ENCODE measurements around the gene ZSWIM1.
"Not testable (repeated sequence)": the region's sequence is repeated elsewhere in the genome, so short reads cannot be mapped to it uniquely, and the experiment has no call there.

Gene ZSWIM1

DNA sequence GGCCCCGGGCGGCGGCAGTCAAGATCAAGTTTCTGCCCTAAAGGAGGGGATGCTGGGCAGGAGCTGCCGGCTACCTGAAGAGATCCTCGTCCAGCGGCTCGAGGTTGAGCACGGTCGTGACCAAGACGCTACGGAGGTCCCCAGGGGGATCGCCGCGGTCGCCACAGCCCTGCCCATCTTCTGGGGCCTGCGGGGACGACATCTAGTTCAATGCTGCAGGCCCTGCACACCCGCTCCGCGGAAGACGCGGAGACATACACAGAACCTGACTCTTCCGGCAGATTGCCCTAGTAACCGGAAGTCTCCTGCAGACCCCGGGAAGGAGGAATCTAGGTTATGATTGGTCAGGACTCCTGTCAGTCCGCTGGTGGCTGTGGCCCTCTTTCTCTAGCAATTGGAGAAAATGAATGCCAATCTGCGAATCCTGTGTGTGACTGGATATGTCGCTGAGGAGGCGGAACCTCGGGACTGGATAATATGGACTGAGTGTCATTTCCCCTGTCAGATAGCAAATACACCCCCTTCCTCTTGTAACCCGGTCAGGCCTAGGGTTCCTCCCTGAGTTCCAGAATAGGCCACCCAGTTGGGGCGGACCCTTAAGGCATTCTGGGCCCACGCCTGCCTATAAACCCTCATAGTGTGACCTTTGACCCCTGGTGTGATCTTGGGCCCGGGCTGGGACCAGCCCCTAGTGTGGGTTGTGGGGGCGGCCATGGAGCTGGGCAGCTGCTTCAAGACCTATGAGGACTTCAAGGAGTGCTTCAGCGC, 23.7 kb upstream of the ZSWIM1 start, which contains the start of the genes ACOT8 and ZSWIM3:
Gene ACOT8, minus strand, starts transcription at position 279 of the 768 bp plus-strand sequence. Its CDS starts 77 bp downstream, at position 202.
Gene ZSWIM3, plus strand, starts transcription at position 501 of the 768 bp plus-strand sequence. Its CDS starts 212 bp downstream, at position 713.
- DNase-seq (ENCODE audit: low read depth): peak; percentile 94

DNA sequence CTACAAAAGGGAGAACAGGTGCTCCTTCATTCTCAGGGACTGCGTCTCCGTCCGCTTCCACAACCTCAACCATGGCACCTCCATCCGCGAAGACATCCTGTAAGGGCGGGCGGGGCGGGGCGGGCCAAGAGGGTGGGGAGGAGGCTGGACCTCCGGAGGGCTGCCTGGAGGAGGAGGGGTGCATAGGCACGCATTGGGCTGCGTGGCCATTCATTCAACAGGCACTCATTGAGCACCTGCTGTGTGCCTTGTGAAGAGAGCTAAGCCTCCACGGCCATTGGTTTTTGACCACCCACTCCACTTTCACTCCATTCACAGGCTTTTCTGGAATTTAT, 23.2 kb upstream of the ZSWIM1 start:
- DNase-seq (ENCODE audit: low read depth): no peak

DNA sequence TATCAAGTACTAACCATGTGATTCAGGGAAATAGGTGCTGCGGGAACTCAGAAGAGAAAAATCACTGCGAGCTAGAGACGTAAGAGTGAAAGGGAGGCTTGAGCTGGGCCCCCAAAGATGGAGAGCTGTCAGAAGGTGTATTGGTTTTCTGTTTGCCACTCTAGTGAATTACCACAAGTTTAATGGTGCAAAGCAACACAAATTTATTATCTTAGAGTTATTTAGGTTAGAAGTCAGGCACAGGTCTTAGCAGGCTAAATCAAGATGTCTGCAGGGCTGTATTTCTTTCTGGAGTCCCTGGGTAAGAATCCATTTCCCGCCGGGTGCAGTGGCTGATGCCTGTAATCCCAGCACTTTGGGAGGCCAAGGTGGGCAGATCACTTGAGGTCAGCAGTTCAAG, 21.1 kb upstream of the ZSWIM1 start:
- no peak for DNase-seq (ENCODE audit: low read depth)

DNA sequence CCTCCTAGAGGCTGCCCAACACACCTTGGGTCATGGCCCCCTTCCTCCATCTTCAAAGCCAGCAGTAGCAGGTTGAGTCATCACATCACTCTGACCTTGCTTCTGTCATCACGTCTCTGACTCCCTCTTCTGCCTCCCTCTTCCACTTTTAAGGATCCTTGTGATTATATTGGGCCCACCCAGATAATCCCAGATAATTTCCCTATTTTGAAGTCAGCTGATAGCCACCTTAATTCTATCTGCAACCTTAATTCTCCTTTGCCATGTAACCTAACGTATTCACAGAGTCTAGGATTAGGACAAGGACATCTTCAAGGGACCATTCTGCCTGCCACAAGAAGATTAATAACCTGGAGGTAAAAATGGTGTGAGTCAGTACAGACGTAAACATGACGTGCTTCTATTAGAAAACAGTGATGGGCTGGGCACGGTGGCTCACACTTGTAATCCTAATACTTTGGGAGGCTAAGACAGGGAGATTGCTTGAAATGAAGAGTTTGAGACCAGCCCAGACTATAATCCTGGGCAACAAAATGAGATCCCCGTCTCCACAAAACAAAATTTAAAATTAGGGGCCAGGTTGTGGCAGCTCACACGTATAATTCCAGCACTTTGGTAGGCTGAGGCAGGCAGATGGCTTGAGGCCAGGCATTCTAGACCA, 20.3 kb upstream of the ZSWIM1 start:
- DNase-seq (ENCODE audit: low read depth): no peak

DNA sequence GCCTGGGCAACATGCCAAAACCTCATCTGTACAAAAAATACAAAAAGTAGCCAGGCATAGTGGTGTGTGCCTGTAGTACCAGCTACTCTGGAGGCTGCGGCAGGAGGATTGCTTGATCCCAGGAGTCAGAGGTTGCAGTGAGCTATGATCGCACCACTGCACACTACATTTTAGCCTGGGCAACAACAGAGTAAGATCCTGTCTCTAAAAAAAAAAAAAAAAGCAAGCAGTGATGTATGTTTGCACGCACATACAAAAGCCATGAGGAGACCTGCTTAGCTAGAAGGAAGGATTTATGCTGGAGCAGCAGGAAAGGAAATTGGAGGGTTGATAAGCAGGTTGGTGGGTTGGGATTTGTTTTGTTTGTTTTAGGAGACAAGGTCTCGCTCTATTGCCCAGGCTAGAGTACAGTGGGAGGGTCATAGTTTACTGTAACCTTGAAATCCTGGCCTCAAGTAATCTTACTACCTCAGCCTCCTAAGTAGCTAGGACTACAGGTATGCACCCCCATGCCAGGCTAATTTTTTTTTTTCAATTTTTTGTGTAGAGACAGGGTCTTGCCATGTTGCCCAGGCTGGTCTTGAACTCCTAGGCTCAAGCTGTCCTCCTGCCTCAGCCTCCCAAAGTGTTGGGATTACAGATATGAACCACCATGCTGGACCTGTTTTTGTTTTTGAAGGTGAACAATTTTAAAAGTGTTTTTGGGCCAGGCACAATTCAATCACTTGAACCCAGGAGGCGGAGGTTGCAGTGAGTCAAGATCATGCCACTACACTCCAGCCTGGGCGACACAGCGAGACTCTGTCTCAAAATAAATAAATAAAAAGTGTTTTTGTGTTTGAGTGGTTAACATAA, 19.6 kb upstream of the ZSWIM1 start:
- no peak for DNase-seq (ENCODE audit: low read depth)

DNA sequence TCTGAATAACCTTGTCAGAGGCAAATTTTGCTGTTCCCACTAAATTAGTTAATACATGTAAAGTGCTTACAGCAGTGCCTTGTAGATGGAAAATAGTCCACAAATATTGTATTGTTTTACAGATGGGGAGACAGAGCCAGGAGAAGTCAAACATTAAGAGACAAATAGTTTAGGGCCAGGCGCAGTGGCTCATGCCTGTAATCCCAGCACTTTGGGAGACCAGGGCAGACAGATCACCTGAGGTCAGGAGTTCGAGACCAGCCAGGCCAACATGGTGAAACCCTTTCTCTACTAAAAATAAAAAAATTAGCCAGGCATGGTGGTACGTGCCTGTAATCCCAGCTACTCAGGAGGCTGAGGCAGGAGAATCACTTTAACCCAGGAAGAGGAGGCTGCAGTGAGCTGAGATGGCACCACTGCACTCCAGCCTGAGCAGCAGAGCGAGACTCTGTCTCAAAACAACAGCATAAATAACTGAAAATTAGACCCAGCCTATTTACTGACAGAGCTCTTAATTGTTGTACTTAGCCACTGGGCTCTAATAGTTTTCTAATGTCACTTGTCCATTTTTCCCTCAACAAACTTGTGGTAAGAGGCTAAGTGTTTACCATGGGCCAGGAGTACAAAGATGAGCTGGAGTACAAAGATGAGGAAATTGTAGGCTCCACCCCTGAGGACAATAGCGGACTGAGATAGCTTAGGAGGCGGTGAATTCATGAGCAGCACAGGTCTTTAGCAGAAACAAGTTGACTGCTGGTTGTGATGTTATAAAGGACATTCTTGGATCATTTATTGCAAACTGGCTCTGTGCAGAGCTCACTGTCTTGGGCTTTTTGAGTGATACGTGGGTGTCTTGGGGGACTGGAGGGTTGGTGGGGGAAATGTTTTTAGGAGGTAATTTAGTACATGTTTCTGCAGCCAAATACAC, 17.2 kb upstream of the ZSWIM1 start:
- DNase-seq (ENCODE audit: low read depth): no peak

DNA sequence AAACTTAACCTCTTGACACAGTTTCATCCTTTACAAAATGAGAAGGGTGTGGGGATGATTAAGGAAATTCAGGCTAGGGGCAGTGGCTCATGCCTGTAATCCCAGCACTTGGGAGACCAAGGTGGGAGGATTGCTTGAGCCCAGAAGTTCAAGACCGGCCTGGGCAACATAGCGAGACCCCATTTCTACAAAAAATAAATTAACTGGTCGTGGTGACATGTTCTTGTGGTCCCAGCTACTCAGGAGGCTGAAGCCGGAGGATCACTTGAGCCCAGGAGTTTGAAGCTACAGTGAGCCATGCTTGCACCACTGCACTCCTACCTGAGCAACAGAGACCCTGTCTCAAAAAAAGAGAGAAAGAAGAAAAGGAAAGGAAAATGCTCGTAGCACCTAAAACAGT, 14.6 kb upstream of the ZSWIM1 start:
- no peak for DNase-seq (ENCODE audit: low read depth)

DNA sequence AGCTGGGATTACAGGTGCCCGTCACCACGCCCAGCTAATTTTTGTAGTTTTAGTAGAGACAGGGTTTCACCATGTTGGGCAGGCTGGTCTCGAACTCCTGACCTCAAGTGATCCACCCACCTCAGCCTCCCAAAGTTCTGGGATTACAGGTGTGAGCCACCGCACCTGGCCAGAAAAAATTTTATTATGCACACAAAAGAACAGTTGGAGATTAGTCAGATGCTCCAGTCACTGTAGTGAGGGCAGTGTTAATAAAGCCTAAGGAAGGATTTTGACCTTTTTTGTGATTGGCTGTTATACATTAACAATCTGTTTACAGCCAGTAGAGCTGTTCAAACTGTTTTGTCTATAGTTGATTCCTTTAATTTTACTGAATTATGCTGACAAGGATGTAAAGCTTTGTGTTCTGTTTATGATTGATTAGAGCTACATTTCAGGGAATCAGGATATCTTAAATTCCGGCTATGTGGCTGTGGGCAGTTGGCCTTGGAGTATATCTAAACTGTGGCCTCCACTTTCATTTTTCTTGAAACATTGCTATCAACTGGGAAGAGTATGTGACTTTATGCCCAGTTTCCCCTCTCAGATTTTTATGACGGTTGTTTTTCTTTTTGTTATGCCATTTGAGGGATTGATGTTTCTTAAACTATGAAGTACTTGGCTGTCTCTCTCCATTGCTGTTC, 13.8 kb upstream of the ZSWIM1 start:
- no peak for DNase-seq (ENCODE audit: low read depth)

DNA sequence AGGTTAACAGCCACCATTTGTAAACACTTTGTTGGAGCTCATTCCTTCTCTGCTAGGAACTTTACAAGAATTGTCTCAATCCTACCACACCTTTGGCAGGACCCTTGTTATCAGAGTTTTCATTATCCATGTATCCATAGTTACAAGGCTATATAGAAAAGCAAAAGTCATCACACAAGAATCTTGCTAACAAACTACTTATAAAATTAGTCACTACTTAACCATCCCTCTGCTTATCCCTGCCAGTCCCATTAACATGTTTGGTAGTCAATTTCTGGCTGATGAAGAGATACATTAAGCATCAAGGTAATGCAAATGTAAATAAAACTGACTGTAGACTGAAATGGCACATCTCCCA, 13.2 kb upstream of the ZSWIM1 start:
- no peak for DNase-seq (ENCODE audit: low read depth)

DNA sequence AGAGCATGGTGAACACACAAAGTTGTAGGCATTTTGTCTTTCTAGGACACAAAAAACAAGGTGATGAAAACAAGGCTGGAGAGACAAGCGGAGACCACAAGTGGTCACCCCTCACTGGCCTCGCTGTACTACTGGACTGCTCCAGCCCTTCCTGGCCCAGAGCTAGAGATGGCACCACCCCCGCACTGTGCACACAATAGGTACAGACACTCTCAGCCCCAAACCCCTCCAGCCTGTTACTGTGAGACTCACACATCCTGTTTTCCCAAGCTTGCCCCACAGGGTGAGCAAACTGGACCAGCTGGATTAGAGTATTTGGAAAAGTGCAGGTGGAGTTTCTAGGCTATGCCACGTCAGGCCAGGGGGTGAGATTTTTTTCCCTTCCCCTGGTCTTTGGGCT, 8.4 kb upstream of the ZSWIM1 start:
- no peak for DNase-seq (ENCODE audit: low read depth)

DNA sequence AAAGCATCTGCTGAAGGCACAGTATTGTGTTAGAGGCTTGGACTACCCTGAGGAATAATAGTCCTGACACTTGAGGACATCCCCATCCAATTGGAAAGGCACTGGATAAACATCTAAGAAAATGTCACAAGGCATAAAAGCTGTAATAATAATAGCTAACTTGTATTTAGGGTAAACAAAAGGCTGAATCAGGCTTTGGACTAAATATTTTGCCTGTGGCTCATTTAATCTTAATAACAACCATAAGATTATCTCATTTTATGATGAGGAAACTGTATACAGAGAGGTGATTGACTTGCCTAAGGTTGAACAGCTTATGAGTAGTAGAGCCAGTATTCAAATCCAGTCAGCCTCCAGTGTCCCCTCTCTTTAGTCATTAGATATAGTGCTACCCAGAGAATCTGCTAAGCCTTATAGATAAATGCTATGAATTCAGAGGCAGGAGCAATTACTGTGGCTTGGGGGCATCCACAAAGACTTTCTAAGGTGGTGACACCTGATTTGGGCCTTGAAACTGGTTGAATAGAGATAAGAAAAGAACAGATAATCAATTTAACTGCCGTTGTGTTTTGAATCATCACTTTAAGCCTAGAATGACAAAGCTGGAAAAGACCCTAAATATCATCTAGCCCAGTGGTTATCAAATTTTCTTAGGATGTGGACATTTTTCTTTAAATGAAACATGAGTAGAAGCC, 7.5 kb upstream of the ZSWIM1 start:
- no peak for DNase-seq (ENCODE audit: low read depth)

DNA sequence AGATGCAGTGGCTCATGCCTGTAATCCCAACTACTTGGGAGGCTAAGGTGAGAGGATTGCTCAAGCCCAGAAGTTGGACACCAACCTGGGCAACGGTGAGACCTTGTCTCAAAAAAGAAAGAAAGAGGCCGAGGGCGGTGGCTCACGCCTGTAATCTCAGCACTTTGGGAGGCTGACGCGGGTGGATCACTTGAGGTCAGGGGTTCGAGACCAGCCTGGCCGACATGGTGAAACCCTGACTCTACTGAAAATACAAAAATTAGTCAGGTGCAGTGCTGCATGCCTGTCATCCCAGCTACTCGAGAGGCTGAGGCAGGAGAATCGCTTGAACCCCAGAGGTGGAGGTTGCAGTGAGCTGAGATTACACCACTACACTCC, 6.9 kb upstream of the ZSWIM1 start:
- not testable (repeated sequence) for DNase-seq (ENCODE audit: low read depth)

DNA sequence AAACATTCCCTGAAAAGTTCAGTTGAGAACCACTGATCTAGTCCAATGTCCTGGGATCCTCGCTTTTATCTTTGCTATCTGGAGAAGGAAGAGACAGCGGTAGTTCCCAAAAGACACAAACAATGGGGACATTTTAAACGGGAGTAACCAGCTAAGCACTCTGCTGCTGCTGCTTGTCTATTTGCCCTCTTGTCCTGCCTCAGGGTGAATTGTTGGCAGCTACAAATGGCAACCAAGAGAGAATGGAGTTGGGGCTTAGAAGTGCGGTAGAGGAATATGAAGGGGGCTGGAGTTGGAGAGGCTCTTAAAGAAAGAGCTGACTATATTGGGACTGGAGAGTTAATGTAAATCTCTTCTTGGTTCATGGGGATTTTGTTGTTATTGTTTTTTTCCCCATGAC, 6.5 kb upstream of the ZSWIM1 start:
- no peak for DNase-seq (ENCODE audit: low read depth)

DNA sequence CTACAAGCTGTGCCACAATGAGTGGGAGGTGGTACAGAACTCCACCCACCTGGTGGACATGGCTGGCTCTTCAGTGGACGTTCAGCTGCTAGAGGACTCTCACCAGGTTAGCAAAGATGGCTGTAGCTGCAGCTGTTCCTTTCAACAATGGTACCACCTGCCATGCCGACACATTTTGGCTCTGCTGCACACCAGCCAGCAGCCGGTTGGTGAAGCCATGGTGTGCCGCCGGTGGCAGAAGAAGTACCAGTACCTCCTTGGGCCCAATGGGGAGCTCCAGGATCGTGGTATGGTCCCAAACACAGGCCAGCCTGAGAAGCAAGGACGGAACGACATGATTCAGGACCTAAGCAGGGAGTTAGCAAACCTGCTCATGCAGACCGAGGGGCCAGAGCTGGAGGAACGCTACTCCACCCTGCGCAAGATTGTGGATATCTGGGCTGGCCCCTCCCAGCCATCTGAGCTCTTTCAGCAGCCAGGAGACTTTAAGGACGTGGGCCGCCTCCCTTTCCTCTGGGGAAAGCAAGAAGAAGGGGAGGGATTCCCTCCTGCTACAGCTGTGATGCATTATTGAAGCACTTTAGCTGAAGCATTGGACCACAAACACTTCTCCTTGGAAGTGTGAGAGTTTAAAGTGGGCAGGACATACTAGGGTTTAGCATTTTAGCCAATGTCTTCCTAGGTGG, 2.8 kb upstream of the ZSWIM1 start:
- no peak for DNase-seq (ENCODE audit: low read depth)

DNA sequence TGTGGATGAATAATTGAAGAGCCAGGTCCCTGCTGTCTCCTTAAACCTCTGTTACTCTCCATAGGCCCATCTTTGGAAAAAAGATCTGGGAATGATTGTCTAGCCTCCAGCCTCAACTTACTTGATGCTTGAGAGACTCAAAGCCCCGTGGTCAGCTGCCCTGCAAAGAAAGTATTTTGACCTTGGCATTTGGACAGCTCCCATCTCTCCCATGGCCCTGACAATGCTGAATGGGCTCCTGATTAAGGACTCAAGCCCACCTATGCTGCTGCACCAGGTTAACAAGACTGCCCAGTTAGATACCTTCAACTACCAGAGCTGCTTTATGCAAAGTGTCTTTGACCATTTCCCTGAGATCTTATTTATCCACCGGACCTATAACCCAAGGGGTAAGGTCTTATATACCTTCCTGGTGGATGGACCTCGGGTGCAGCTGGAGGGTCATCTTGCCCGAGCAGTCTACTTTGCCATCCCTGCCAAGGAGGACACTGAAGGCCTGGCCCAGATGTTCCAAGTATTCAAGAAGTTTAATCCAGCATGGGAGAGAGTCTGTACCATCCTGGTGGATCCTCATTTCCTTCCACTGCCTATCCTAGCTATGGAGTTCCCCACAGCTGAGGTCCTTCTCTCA, 1.6 kb downstream of the ZSWIM1 start:
- no peak for DNase-seq (ENCODE audit: low read depth)

DNA sequence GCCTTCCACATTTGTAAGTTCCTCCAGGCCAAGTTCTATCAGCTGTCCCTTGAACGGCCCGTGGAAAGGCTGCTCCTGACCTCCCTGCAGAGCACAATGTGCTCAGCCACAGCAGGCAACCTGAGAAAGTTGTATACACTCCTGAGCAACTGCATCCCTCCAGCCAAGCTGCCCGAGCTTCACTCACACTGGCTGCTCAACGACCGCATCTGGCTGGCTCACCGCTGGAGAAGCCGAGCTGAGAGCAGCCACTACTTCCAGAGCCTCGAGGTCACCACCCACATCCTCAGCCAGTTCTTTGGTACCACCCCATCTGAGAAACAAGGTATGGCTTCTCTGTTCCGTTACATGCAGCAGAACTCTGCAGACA, 2.1 kb downstream of the ZSWIM1 start:
- no peak for DNase-seq (ENCODE audit: low read depth)

DNA sequence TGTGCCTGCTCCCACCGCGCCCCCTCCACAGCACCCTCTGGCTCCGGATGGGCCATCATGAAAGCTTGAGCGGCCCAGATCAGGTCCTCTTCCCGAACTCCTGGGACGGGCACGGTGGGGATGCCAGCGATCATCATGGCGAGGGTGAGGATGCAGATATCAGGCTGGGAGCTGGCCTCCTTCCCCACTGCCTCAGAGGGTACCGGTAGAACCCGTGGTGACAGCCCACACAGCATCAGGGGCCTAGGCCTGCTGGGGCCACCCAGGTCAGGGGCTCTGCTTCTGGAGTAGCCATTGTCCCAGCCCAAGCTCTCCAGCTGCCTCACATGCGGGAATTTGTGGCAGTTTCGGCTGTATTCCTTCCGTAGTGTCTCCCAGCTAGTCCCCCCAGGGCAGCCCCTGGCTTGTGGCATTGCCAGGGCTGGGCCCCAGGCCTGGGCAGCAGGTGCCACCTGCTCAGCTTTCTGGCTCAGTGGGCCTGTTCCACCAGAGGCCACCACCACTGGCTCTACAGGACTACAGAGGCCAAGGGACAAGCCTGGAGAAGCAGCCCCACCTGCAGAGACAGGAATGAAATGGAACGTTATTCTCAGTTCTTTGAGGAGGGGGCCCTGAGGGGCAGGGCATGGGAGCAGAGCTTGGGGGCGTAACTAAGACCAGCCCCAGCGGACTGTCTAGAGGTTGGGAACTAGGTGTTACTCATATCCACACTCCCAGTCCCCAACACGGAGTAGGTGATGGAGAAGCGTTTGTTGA, 5.7 kb downstream of the ZSWIM1 start:
- no peak for DNase-seq (ENCODE audit: low read depth)

DNA sequence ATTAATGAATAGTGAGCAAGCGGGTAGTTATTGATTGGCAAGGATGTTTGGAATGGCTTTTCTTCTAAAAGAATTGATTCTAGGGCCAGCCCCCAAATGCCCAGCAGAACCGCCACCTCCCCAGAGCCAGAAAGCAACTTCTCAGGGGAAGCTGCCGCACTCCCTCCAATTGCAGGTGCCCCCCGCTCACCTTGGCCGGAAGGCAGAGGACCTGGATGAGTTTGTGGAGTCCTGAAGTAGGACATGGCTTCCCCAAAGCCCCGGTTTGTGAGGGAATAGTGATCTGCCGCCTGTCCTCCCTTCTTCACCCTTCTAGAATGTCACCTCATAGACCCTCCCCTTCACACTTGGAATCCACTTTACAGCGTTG, 6.3 kb downstream of the ZSWIM1 start, which contains the start of gene SPATA25:
Gene SPATA25, minus strand, starts transcription at position 277 of the 370 bp plus-strand sequence. Its CDS starts 32 bp downstream, at position 245.
- DNase-seq (ENCODE audit: low read depth): no peak

DNA sequence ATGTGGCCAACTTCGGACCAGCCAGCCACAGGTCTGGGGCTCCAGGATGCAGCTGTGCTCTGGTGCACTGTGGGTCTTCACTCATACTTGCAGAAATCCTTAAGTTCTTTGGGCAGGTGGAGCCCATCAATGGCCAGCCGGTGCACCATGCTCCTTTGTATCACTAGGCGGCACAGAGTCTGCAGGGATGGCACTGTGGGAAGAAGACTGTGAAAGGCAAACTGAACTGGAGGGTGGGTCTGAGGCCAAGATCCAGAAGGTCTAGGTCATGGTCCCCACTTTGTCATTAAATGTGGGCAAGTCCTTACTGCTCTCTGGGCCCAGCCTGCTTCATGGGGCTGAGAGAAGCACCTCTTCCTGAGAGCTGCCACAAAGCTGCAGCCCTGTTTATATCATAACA, 7.7 kb downstream of the ZSWIM1 start:
- DNase-seq (ENCODE audit: low read depth): no peak
